ENCODE data around the gene ANO2.

DNA sequence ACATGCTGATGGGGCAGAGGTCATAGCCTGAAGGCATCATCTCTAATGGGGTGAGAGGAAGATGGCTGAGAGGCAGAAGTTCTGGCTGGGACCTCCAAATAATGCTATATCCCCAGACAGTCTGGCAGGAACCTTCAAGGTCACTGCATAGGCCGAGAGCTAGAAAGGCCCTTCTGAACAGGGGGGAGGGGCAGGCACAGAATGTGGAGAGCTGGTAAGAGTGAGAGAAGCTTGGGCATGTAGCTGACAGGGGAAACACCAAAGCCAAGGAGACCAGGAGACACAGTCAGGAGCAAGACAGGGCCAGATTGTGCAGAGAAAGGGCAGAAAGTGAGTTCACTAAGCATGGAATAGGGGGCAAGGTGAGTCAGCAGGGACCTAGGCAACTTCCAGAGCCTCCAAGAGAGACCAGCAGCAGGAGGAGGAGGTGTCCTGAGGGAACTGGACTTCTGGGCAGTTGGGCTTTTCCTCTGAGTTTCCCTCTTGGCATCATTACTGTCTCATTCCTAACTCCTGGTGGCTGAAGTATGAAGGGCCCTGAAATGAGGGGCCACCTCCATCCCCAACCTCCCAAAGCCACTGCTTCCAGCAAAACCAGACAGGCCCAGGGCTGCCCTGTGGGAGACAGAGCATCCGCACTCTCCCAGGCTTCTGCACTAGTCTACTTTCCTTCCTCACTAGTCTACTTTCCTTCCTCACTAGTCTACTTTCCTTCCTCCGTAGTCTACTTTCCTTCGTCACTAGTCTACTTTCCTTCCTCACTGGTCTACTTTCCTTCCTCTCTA, 17.1 kb downstream of the ANO2 start:
- no peak for TF ChIP-seq CTCF (IDR thresholded peaks at IDR 0.05; ENCODE audit: poor library complexity, severe bottlenecking)
- TF ChIP-seq REST (IDR thresholded peaks at IDR 0.05; ENCODE audit: borderline replicate concordance) = no peak
- no peak for TF ChIP-seq RAD21 (conservative IDR thresholded peaks at IDR 0.05)
- TF ChIP-seq EP300 (conservative IDR thresholded peaks at IDR 0.05; ENCODE audit: poor library complexity, severe bottlenecking) = no peak
- no peak for TF ChIP-seq EZH2 (IDR thresholded peaks at IDR 0.05; ENCODE audit: borderline replicate concordance, insufficient read depth, low read length, poor library complexity, severe bottlenecking)

Measured in neural cell (in vitro differentiated cells).